Type B pancreatic cell (in vitro differentiated cells): ENCODE data around the gene PIK3R6. TPM values are rescaled to one million over a fixed set of nuclear protein-coding genes. Genes with fewer than 3 reads are reported as not detected.

Source experiments
- DNase-seq: peaks from one replicate; pipeline ENCODE4 v3.0.0; 2021; ENCODE audit warnings: mixed read lengths; ENCODE audit not compliant: unreplicated experiment; ENCODE audit errors: extremely low spot score
- H3K27ac Mint-ChIP-seq: 2 replicates; pipeline ENCODE4 v1.8.0; 2021; ENCODE audit warnings: mild to moderate bottlenecking, mixed read lengths
- H3K27me3 Mint-ChIP-seq: 2 replicates; pipeline ENCODE4 v1.8.0; 2021; ENCODE audit warnings: mixed read lengths
- H3K36me3 Mint-ChIP-seq: 2 replicates; pipeline ENCODE4 v1.8.0; 2021; ENCODE audit warnings: mixed read lengths
- H3K4me1 Mint-ChIP-seq: one replicate; pipeline ENCODE4 v1.8.0; 2021; ENCODE audit warnings: mixed read lengths; ENCODE audit not compliant: unreplicated experiment
- H3K4me3 Mint-ChIP-seq: 2 replicates; pipeline ENCODE4 v1.8.0; 2021; ENCODE audit warnings: mild to moderate bottlenecking, mixed read lengths
- H3K9me3 Mint-ChIP-seq: 2 replicates; pipeline ENCODE4 v1.8.0; 2021; ENCODE audit warnings: mixed read lengths
- total RNA-seq: library from RNA; stranded (reverse); gene quantifications from 2 replicates; pipeline ENCODE4 v1.2.1, GENCODE V29; 2021; ENCODE audit warnings: low replicate concordance
- TF ChIP-seq, protein P1 (sequence below): fragments of 200-600 bp; sonication (generic); conservative IDR thresholded peaks from 2 replicates; pipeline ENCODE4 v1.5.0; 2021; ENCODE audit warnings: antibody characterized with exemption, mild to moderate bottlenecking

PIK3R6 gene
- total RNA-seq, 1 donor from 2014 or later = not detected

GRCh38 chr17:8821446-8822105 lies 45.9 kb downstream of the PIK3R6 start:
- peaks cover 7% of the 10 kb centered on the region for H3K9me3 Mint-ChIP-seq
- DNase-seq = peak; percentile 34
- no peak overlapping the region for H3K27ac Mint-ChIP-seq
- peaks cover 32% of the 10 kb centered on the region for H3K27me3 Mint-ChIP-seq
- no peaks in the 10 kb centered on the region for H3K36me3 Mint-ChIP-seq
- H3K4me1 Mint-ChIP-seq = no peaks in the 10 kb centered on the region
- TF ChIP-seq, protein P1, sequence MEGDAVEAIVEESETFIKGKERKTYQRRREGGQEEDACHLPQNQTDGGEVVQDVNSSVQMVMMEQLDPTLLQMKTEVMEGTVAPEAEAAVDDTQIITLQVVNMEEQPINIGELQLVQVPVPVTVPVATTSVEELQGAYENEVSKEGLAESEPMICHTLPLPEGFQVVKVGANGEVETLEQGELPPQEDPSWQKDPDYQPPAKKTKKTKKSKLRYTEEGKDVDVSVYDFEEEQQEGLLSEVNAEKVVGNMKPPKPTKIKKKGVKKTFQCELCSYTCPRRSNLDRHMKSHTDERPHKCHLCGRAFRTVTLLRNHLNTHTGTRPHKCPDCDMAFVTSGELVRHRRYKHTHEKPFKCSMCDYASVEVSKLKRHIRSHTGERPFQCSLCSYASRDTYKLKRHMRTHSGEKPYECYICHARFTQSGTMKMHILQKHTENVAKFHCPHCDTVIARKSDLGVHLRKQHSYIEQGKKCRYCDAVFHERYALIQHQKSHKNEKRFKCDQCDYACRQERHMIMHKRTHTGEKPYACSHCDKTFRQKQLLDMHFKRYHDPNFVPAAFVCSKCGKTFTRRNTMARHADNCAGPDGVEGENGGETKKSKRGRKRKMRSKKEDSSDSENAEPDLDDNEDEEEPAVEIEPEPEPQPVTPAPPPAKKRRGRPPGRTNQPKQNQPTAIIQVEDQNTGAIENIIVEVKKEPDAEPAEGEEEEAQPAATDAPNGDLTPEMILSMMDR = no peak
- no peak overlapping the region for H3K4me3 Mint-ChIP-seq

GRCh38 chr17:8820311-8821010 lies 47.0 kb downstream of the PIK3R6 start:
- H3K27me3 Mint-ChIP-seq = peaks cover 41% of the 10 kb centered on the region
- peaks cover 7% of the 10 kb centered on the region for H3K9me3 Mint-ChIP-seq
- no peaks in the 10 kb centered on the region for H3K36me3 Mint-ChIP-seq
- no peaks in the 10 kb centered on the region for H3K4me1 Mint-ChIP-seq
- DNase-seq = peak; percentile 36
- no peak overlapping the region for H3K27ac Mint-ChIP-seq
- no peak overlapping the region for H3K4me3 Mint-ChIP-seq
- TF ChIP-seq, protein P1 = no peak

DNA sequence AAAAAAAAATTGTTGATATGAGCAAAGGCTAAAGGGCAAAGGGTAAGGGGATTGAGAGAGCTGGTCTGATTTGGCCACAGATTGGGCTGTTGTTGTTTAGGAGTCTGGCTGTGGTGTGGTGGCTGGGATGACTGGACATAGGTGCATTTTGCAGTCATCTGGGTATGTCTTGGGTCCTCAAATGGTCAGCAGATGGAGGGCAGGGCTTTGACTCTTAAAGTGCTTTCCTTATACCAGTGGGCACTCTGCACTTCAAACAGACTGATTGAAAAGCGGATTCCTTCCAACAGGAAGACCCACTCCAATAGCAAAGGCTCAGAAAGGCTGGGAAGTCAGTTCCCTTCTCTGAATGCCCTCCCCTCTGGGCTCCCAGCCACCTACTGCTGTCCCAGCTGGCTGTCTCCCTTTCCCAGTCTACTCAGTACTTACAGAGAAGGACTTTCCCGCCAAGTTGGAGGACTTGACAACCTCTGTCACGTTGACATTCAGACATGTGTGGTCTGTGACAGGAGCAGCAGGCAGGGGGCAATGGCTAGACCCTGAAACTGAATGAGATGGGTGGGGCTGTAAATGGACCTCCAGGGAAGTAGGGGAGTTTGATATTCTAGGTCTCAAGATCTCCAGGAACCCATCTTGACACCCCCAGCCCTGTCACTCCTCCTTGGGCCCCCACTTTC lies 48.7 kb downstream of the PIK3R6 start:
- H3K9me3 Mint-ChIP-seq = peaks cover 7% of the 10 kb centered on the region
- H3K4me1 Mint-ChIP-seq = no peaks in the 10 kb centered on the region
- no peak for DNase-seq
- no peaks in the 10 kb centered on the region for H3K36me3 Mint-ChIP-seq
- TF ChIP-seq, protein P1 = no peak
- H3K4me3 Mint-ChIP-seq = no peak overlapping the region
- H3K27me3 Mint-ChIP-seq = peaks cover 53% of the 10 kb centered on the region
- no peak overlapping the region for H3K27ac Mint-ChIP-seq

DNA sequence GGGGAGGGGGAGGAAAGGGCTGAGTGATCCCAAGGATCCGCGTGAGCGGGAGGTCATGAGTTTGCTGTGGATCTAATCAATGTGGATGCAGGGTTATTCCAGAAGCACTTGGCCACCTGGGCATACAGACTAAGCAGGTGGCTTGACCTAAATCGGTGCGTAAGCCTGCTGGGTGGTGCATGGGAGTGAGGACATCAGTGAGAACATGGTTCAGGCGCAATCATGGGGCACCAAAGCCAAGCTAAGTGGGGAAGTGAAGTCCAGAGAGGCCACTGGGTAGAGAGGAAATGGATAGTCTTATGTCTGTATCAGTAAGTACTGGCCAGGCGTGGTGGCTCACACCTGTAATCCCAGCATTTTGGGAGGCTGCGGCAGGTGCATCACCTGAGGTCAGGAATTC lies 49.4 kb downstream of the PIK3R6 start:
- TF ChIP-seq, protein P1 = no peak
- Mint-ChIP-seq H3K27me3 (peaks cover 57% of the 10 kb centered on the region), H3K36me3 (no peaks in the 10 kb centered on the region), H3K4me1 (no peaks in the 10 kb centered on the region), H3K9me3 (peaks cover 4% of the 10 kb centered on the region), H3K27ac (no peak overlapping the region), H3K4me3 (no peak overlapping the region)
- peak; percentile 29 for DNase-seq

GRCh38 chr17:8806926-8807550 lies 60.4 kb downstream of the PIK3R6 start:
- TF ChIP-seq, protein P1 = no peak
- Mint-ChIP-seq H3K9me3 (peaks cover 9% of the 10 kb centered on the region), H3K4me3 (no peak overlapping the region), H3K4me1 (peaks cover 4% of the 10 kb centered on the region), H3K27me3 (peaks cover 33% of the 10 kb centered on the region), H3K27ac (no peak overlapping the region), H3K36me3 (no peaks in the 10 kb centered on the region)
- no peak for DNase-seq
